ENCODE measurements around the gene XCL2. TPM values are rescaled to one million over a fixed set of nuclear protein-coding genes. Genes with fewer than 3 reads are reported as not detected.

The XCL2 gene
- polyA plus RNA-seq, 1 donor from 2014 or later = not detected

- no peaks in the 10 kb centered on the region for H3K9me3 ChIP-seq (ENCODE audit: low read length)
- no peaks in the 10 kb centered on the region for H3F3A ChIP-seq (ENCODE audit: insufficient read depth, low read length, poor library complexity, severe bottlenecking)
- no peaks in the 10 kb centered on the region for H3K27me3 ChIP-seq (ENCODE audit: insufficient read depth, low read depth, low read length)
- H3K9ac ChIP-seq (ENCODE audit: low read length) = no peak overlapping the region
- no peak overlapping the region for H3K4me3 ChIP-seq (ENCODE audit: low read length)
- H4K20me1 ChIP-seq (ENCODE audit: insufficient read depth) = no peaks in the 10 kb centered on the region
- no peaks in the 10 kb centered on the region for H3K79me2 ChIP-seq (replicated peaks; ENCODE audit: insufficient read depth, low read length)
- no peaks in the 10 kb centered on the region for H3K36me3 ChIP-seq (ENCODE audit: insufficient read depth, low read length)
- no peak overlapping the region for H3K4me2 ChIP-seq (ENCODE audit: low read length)
- TF ChIP-seq REST (IDR thresholded peaks at IDR 0.05; ENCODE audit: borderline replicate concordance) = no peak
- no peak for TF ChIP-seq MXI1 (conservative IDR thresholded peaks at IDR 0.05; ENCODE audit: poor library complexity, severe bottlenecking)
- H2AFZ ChIP-seq (ENCODE audit: low read depth, low read length) = no peak overlapping the region
- H3K9me2 ChIP-seq (ENCODE audit: insufficient read depth, low read length) = no peaks in the 10 kb centered on the region
- no peak overlapping the region for H3K27ac ChIP-seq (ENCODE audit: low read length)
Measured at GRCh38 chr1:168589167-168589566, 45.4 kb upstream of the XCL2 start.

GRCh38 chr1:168585937-168586336, 42.1 kb upstream of the XCL2 start:
- Histone ChIP-seq H4K20me1 (ENCODE audit: insufficient read depth) (no peaks in the 10 kb centered on the region), H2AFZ (ENCODE audit: low read depth, low read length) (no peak overlapping the region), H3F3A (ENCODE audit: insufficient read depth, low read length, poor library complexity, severe bottlenecking) (no peaks in the 10 kb centered on the region), H3K79me2 (replicated peaks; ENCODE audit: insufficient read depth, low read length) (no peaks in the 10 kb centered on the region), H3K27me3 (ENCODE audit: insufficient read depth, low read depth, low read length) (no peaks in the 10 kb centered on the region), H3K9ac (ENCODE audit: low read length) (no peak overlapping the region), H3K9me2 (ENCODE audit: insufficient read depth, low read length) (no peaks in the 10 kb centered on the region), H3K4me3 (ENCODE audit: low read length) (no peak overlapping the region), H3K9me3 (ENCODE audit: low read length) (no peaks in the 10 kb centered on the region), H3K27ac (ENCODE audit: low read length) (no peak overlapping the region), H3K36me3 (ENCODE audit: insufficient read depth, low read length) (no peaks in the 10 kb centered on the region), H3K4me2 (ENCODE audit: low read length) (no peak overlapping the region)
- no peak for TF ChIP-seq RAD21 (conservative IDR thresholded peaks at IDR 0.05)
- no peak for TF ChIP-seq TAF1 (IDR thresholded peaks at IDR 0.05; ENCODE audit: low read depth)
- TF ChIP-seq MXI1 (conservative IDR thresholded peaks at IDR 0.05; ENCODE audit: poor library complexity, severe bottlenecking) = no peak
- no peak for TF ChIP-seq REST (IDR thresholded peaks at IDR 0.05; ENCODE audit: borderline replicate concordance)
- TF ChIP-seq EP300 (conservative IDR thresholded peaks at IDR 0.05; ENCODE audit: poor library complexity, severe bottlenecking) = no peak
- no peak for TF ChIP-seq SMC3 (conservative IDR thresholded peaks at IDR 0.05; ENCODE audit: poor library complexity)

- Histone ChIP-seq H3K27me3 (ENCODE audit: insufficient read depth, low read depth, low read length) (no peaks in the 10 kb centered on the region), H3K27ac (ENCODE audit: low read length) (no peak overlapping the region), H3K9ac (ENCODE audit: low read length) (no peak overlapping the region), H3F3A (ENCODE audit: insufficient read depth, low read length, poor library complexity, severe bottlenecking) (no peaks in the 10 kb centered on the region), H3K9me3 (ENCODE audit: low read length) (no peaks in the 10 kb centered on the region), H2AFZ (ENCODE audit: low read depth, low read length) (no peak overlapping the region), H3K9me2 (ENCODE audit: insufficient read depth, low read length) (no peaks in the 10 kb centered on the region), H3K4me3 (ENCODE audit: low read length) (no peak overlapping the region), H3K4me2 (ENCODE audit: low read length) (no peak overlapping the region), H3K79me2 (replicated peaks; ENCODE audit: insufficient read depth, low read length) (no peaks in the 10 kb centered on the region), H4K20me1 (ENCODE audit: insufficient read depth) (no peaks in the 10 kb centered on the region), H3K36me3 (ENCODE audit: insufficient read depth, low read length) (no peaks in the 10 kb centered on the region)
- TF ChIP-seq POLR2AphosphoS5 (IDR thresholded peaks at IDR 0.05) = no peak
- TF ChIP-seq TAF1 (IDR thresholded peaks at IDR 0.05; ENCODE audit: low read depth) = no peak
- no peak for TF ChIP-seq RAD21 (conservative IDR thresholded peaks at IDR 0.05)
- no peak for TF ChIP-seq CTCF (IDR thresholded peaks at IDR 0.05; ENCODE audit: poor library complexity, severe bottlenecking)
- TF ChIP-seq EP300 (conservative IDR thresholded peaks at IDR 0.05; ENCODE audit: poor library complexity, severe bottlenecking) = no peak
- no peak for TF ChIP-seq SMC3 (conservative IDR thresholded peaks at IDR 0.05; ENCODE audit: poor library complexity)
- TF ChIP-seq REST (IDR thresholded peaks at IDR 0.05; ENCODE audit: borderline replicate concordance) = no peak
- no peak for TF ChIP-seq EZH2 (IDR thresholded peaks at IDR 0.05; ENCODE audit: borderline replicate concordance, insufficient read depth, low read length, poor library complexity, severe bottlenecking)
- no peak for TF ChIP-seq MXI1 (conservative IDR thresholded peaks at IDR 0.05; ENCODE audit: poor library complexity, severe bottlenecking)
Measured at GRCh38 chr1:168585191-168585590, 41.4 kb upstream of the XCL2 start.

Data from neural cell (in vitro differentiated cells).